EL (cell line): ENCODE measurements around the gene CDH5.

Source experiments
- DNase-seq: peaks from one replicate; pipeline ENCODE4 v3.0.0-alpha.2; 2016

CDH5 gene

GRCh38 chr16:66420396-66420795, 53.9 kb downstream of the CDH5 start:
- no peak for DNase-seq

GRCh38 chr16:66421891-66422290, 55.4 kb downstream of the CDH5 start:
- no peak for DNase-seq

GRCh38 chr16:66422366-66422765, 55.9 kb downstream of the CDH5 start:
- no peak for DNase-seq

- DNase-seq, result no peak
These were observed 56.7 kb downstream of the CDH5 start for GRCh38 chr16:66423177-66423576.

- no peak for DNase-seq
These were observed 59.2 kb downstream of the CDH5 start for GRCh38 chr16:66425651-66426050.

GRCh38 chr16:66426112-66427035, 59.9 kb downstream of the CDH5 start:
- no peak for DNase-seq

GRCh38 chr16:66427036-66427860, 60.8 kb downstream of the CDH5 start, which contains the start of gene BEAN1:
BEAN1 (plus strand) TSS chr16:66427295; CDS start chr16:66437677, 10,382 bp downstream.
- DNase-seq, result peak; percentile 21

GRCh38 chr16:66427871-66428681, 61.6 kb downstream of the CDH5 start:
- peak; percentile 20 for DNase-seq

GRCh38 chr16:66428682-66429251, 62.3 kb downstream of the CDH5 start:
- no peak for DNase-seq

GRCh38 chr16:66429290-66429962, 62.9 kb downstream of the CDH5 start:
- DNase-seq, result no peak

- DNase-seq, result no peak
These were observed 63.7 kb downstream of the CDH5 start for GRCh38 chr16:66430214-66430613.

- no peak for DNase-seq
These were observed 65.3 kb downstream of the CDH5 start for GRCh38 chr16:66431760-66432159.

- no peak for DNase-seq
These were observed 65.9 kb downstream of the CDH5 start for GRCh38 chr16:66432429-66432828.

- DNase-seq, result no peak
These were observed 68.3 kb downstream of the CDH5 start for GRCh38 chr16:66434619-66435430.

GRCh38 chr16:66435896-66436295, 69.4 kb downstream of the CDH5 start:
- no peak for DNase-seq

GRCh38 chr16:66437391-66437945, 71.0 kb downstream of the CDH5 start:
- DNase-seq, result no peak

- DNase-seq, result no peak
These were observed 72.0 kb downstream of the CDH5 start for GRCh38 chr16:66438536-66438935.

- no peak for DNase-seq
These were observed 72.7 kb downstream of the CDH5 start for GRCh38 chr16:66439051-66439730.

- no peak for DNase-seq
These were observed 73.8 kb downstream of the CDH5 start for GRCh38 chr16:66440271-66440802.

GRCh38 chr16:66440970-66441369, 74.5 kb downstream of the CDH5 start:
- no peak for DNase-seq
